SK-N-SH treated with all-trans-retinoic acid at 6 μM for 48 hours (cell line): ENCODE results near the gene BORCS6.

ENCODE experiments used
- ARNTL ChIP-seq: fragments of 450-650 bp; formaldehyde crosslinking; IDR thresholded peaks from 2 replicates; pipeline ENCODE4 v1.5.0; 2020; ENCODE audit warnings: low read depth, mild to moderate bottlenecking, moderate library complexity, borderline replicate concordance
- ESRRG ChIP-seq: fragments of 250-450 bp; sonication (Bioruptor Pico); IDR thresholded peaks from 2 replicates; pipeline ENCODE4 v1.6.1; 2021; ENCODE audit warnings: mild to moderate bottlenecking
- RARB ChIP-seq: fragments of 250-450 bp; sonication (Bioruptor Pico); IDR thresholded peaks from 2 replicates; pipeline ENCODE4 v1.8.0; 2021; ENCODE audit warnings: mild to moderate bottlenecking, moderate library complexity
- ZFP3 ChIP-seq: fragments of 250-450 bp; sonication (Bioruptor Pico); IDR thresholded peaks from 2 replicates; pipeline ENCODE4 v1.5.0; 2020; ENCODE audit warnings: mild to moderate bottlenecking, moderate library complexity
- ZNF565 ChIP-seq: fragments of 450-650 bp; formaldehyde crosslinking; conservative IDR thresholded peaks from 2 replicates; pipeline ENCODE4 v1.5.0; 2020; ENCODE audit warnings: low read depth, mild to moderate bottlenecking, moderate library complexity
- TF ChIP-seq, protein P1 (sequence below): fragments of 250-450 bp; sonication (Bioruptor Pico); IDR thresholded peaks from 2 replicates; pipeline ENCODE4 v1.5.1; 2021; ENCODE audit warnings: mild to moderate bottlenecking, moderate library complexity

- TF ChIP-seq ZFP3 = no peak
- TF ChIP-seq ARNTL (CRISPR knock-in tag) = no peak
- TF ChIP-seq RARB (CRISPR knock-in tag) = no peak
- no peak for TF ChIP-seq ESRRG (CRISPR knock-in tag)
- TF ChIP-seq, protein P1, sequence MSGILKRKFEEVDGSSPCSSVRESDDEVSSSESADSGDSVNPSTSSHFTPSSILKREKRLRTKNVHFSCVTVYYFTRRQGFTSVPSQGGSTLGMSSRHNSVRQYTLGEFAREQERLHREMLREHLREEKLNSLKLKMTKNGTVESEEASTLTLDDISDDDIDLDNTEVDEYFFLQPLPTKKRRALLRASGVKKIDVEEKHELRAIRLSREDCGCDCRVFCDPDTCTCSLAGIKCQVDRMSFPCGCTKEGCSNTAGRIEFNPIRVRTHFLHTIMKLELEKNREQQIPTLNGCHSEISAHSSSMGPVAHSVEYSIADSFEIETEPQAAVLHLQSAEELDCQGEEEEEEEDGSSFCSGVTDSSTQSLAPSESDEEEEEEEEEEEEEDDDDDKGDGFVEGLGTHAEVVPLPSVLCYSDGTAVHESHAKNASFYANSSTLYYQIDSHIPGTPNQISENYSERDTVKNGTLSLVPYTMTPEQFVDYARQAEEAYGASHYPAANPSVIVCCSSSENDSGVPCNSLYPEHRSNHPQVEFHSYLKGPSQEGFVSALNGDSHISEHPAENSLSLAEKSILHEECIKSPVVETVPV (CRISPR knock-in tag) = no peak
- TF ChIP-seq ZNF565 (CRISPR knock-in tag) = no peak
These were observed 46.9 kb downstream of the BORCS6 start for GRCh38 chr17:8142887-8143580.
